HG02763 (cell line): ENCODE results near the gene NCF2.

ENCODE experiments used
- ATAC-seq: cut with Tn5 transposase; IDR thresholded peaks from one replicate; pipeline ENCODE4 v1.9.1; 2021; ENCODE audit warnings: mild to moderate bottlenecking, moderate library complexity; ENCODE audit not compliant: unreplicated experiment

Gene NCF2

DNA sequence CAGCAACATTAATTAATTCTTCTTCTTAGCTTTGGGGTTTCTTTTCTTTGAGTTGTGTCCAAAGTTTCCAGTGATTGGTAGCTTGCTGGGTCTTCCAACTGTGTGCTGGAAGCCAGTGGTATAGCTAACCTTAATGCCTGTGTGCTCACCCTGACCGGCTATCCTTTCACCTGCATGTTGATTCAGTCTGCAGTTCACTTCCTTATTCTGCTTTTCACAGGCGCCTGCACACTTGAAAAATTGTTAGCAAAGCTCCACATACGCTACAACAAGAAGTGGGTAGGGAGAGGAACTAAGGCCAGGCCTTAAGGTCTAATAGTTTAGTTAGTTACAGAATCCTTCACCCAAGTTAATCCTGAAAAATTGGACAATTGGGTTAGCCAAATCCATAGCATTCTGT is 35.7 kb downstream of the NCF2 start:
- ATAC-seq = no peak

DNA sequence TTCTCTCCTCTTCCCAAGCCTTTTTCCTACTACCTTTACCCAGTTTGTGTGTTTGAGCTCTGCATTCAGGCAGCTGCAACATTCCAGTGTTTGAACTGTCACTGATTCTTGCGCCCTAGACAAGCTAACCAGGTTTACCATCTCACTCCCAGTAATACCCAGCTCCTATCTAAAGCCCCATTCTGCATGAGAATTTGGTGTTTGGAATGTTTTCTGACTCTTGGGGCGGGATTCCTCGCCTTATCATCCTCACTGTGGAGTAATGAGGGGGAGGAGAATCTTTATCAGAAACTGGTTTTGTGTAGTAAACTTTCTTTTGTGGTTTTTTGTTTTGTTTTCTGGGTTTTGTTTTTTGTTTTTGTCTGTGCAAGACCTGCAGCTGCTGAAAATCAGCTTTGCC is 36.5 kb downstream of the NCF2 start:
- no peak for ATAC-seq

DNA sequence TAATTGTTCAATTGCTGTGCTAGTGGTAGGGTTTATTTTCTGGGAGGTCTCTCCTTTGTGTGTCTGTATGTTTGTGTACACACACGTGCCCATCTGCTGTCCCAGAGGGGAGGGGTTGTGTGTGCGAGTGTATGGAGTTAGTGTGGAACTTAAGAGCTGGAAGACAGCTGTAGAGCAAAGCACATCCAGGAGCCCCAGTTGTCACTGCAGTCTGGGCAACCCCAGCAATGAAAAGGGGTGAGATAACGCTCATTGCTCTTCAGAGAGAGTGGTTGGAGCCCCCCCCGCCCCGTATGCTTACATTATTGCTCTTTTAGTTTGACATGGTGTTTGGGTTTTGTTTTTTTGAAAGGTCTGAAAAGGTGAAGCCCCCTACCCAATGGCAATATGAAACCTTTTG is 36.9 kb downstream of the NCF2 start:
- ATAC-seq = no peak

DNA sequence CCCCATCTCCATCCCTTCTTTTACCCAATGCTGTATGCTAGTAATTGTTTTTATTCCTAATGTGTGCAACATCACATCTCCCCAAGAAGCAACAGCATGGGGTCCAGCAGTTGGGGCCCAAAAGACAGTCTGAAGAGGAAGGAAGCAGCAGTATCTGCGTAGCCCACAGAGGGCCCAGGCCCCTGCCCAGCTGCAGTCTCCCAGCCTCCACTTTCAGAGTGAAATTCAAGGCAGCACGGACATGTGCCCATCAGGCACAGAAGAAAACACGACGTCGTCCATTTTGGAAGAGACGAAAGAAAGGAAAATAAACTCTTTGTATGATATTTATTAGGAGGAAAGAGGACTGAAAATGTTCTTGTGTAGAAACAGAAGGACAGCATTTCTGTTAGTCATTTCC is 37.4 kb downstream of the NCF2 start:
- ATAC-seq = no peak

DNA sequence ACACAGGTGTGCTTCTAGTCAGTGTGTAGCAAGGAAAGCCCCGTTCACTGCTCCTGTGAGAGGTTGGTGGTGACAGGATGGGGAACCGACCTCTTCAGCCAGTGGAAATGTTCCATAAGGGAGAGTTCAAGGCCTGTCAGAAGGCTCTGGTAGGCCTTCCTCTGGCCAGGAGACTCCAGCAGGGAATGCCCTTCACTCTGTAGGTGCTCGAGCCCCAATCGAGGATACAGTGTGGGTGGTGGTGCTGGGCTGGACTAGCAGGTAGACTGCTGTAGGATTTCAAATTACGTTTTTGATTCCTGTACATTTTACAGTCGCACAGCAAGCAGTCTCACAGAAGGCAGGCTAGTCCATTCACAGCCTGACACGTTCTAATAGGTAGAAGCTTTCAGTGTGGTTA is 37.8 kb downstream of the NCF2 start:
- no peak for ATAC-seq

DNA sequence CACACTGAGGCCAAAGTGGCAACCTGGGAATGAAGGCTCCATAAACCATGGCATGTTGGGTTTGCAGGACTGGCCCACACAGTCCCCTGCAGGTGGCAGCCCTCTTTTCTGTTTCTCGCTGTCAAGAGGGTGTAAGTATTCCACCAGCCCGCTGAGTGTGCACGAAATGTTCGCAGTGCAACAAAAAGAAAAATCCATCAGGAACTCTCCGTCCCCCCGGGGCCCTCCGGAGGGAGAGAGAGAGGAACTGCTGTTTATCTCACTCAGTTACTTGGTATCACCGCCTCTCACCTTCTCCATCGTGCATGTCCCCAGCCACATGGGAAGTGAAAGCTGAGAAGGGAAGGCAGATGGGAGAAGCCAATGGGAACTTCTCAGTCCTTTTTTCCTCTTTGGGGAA is 38.3 kb downstream of the NCF2 start:
- ATAC-seq = no peak

DNA sequence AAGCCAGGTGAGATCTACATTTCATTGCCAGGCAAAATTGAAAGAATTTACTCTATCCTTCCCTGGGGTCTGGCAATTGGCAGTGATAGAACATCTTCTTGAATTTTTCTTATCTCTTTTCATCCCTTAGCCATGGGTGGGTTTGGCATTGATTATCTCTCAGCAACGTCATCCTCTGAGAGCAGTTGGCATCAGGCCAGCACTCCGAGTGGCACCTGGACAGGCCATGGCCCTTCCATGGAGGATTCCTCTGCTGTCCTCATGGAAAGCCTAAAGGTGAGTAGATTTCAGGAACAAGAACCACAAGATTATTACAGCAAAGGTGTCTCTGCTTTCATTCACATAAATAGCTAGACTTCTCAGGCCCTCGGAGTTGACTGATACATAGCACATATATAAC is 39.3 kb downstream of the NCF2 start:
- no peak for ATAC-seq

DNA sequence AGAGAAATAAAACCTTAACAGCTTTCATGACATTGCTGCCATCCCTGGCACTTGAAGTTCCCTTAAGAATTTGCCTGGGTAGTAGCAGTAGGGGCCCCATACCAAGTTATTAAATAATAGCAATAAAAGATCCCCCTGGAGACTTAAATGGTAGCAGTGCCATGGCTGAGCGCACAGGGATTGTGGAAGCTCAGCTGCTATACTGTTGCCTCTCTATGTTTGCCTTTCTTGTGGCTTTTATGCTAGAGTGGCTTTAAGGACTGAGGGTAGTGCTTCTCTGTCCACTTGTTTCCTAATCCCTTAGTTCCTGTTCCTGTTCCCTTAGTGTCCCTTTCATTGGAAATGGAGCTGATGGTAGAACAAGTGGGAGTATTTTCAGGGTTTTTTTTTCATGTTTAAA is 42.1 kb downstream of the NCF2 start:
- no peak for ATAC-seq

DNA sequence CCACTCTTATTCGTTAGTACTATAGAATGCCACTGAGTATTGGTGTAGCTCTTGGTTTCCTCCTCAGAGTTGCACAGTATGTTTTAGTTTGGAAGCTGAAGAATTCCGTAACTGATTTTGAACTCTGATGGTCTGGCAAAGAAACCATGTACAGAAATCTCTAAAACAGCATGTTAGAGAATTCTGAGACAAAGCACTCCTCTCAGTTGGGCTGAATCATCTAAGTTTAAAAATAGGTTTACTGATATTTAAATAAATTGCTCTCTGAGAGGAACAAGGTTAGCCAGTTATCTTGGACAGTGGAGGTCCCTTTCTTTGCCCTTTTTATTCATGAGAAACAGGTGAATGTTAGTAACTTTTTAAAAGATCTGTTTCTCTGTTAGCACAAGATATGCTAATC is 43.8 kb downstream of the NCF2 start:
- ATAC-seq = no peak

DNA sequence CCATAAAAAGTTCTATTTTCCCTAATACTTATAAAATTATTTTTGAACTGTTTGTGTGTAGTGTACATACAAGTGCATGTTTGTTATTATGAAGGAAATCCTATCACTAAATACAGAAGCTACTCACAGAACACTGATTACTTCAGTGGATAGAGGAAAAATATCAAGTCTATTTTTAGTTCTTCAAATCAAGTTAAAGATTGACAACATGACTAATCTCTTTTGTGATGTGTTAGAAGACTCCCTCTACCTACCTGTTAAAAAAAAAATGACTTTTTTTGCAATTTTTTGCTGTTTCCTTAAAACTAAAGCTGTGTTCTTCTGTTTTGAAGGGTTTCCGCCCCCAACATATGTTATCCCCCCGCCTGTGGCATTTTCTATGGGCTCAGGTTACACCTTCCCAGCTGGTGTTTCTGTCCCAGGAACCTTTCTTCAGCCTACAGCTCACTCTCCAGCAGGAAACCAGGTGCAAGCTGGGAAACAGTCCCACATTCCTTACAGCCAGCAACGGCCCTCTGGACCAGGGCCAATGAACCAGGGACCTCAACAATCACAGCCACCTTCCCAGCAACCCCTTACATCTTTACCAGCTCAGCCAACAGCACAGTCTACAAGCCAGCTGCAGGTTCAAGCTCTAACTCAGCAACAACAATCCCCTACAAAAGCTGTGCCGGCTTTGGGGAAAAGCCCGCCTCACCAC is 45.5 kb downstream of the NCF2 start:
- no peak for ATAC-seq

DNA sequence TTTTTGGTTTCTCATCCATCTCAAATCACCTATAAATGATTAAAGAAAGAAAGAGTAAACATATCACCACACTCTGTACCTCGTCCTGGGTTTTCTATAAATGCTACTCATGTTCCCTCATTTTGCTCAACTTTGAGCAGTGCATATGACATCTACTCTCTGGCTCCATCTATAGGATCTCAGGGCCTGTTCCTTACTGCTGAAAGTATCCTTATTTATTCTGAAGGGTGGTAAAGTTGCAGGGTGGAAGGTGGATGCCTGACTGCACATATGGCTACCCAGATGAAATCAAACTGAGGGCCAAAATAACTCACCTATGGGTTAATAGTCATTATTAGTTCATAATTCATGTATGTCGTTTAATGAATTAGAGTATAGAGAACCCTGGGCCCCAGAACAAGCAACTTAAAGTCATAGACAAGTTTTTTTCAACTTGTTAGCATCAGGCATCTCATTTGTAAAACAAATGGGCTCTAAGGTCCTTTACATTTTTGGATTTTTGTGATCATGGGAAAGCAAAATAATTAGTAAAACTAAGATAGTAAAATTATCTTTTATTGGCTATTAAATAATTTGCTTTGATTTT is 46.5 kb downstream of the NCF2 start:
- no peak for ATAC-seq

DNA sequence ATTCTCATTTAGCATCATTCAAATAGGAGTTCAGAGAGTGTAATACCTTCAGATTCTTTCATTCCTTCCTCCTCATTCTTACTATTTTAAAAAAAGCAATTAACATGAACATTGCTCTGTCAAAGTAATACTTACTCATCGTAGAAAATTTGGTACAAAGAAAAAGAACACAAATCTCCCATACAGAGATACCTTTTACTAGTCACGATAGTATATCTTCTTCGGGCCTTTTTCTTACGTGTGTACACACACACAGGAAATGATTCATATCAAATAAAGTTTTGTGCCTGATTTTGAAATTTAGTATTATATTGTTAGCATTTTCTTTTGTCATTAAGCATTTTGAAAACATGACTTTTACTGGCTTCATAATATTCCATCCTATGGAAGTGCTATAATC is 52.9 kb downstream of the NCF2 start:
- no peak for ATAC-seq

DNA sequence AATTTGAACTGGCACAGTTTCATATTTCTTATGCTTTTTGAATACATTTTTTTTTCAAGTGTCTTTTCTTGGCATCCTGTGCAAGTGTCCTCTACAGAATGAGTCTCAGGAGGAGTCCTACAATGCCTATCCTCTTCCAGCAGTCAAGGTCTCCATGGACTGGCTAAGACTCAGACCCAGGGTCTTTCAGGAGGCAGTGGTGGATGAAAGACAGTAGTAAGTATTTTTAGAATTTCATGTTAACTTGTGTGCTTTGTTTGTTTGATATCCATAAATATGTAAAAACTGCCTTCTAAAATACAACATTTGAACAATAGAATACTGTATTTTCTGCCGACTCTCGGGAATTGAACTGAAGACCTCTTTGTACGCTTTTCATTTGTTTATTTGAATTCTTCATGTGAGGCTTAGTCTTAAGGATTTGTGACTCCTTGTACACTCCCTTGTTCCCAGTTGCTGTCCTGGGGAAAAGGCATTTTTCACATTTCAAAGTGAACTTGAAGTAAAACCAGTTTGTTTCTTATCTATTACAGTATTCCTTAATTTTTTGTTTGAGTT is 56.6 kb downstream of the NCF2 start:
- no peak for ATAC-seq

DNA sequence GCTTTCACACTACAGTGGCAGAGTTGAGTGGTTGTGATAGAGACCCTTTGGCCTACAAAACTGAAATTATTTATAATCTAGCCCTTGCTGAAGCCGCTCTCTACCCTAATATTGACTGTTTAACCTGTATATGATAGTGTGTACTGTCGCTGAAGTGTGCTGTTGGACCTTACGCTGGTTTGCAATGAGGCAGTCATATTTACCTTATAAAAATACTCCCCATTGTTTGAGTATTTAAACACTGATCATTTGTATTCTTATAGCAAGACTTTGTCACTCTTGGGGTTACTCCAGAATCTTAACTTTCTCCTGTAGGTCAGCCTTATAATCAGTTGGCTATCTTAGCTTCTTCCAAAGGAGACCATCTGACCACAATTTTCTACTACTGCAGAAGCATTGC is 61.7 kb downstream of the NCF2 start:
- ATAC-seq = no peak

DNA sequence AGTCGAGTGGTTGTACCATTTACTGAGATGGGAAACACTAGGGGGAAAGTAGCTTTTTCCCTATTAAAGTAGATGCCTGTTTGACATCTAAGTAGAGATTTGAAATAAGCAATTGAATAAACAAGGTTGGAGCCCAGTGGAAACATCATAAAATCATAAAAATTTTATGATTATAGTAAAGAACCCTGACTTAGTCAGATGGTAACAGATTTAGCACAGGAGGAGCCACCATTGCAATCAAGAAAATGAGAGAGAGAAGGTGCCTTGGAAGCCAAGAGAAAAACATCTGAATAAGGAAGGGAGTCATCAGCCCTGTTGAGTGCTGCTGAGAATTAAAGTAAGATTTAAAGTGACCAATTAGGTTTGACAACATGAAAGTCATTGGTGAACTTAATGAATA is 68.2 kb downstream of the NCF2 start:
- no peak for ATAC-seq

DNA sequence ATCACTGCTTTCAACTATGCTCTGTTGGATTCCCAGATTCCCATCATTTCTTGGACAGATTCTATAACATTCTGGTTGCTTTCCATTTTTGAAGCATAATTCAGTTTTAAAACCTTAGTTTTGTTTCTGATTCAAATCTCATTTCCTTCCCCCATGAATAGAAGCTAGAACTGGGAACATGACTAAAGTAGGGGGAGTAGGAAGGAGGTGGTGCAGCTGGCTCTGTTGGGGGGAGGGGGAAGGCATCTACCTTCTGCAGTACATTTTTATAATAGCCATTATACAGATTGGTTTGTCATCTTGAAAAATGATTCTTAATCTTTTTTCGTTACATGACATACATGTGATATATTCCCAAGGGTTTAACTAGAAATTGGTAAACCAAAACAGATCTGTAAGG is 69.9 kb downstream of the NCF2 start:
- no peak for ATAC-seq

DNA sequence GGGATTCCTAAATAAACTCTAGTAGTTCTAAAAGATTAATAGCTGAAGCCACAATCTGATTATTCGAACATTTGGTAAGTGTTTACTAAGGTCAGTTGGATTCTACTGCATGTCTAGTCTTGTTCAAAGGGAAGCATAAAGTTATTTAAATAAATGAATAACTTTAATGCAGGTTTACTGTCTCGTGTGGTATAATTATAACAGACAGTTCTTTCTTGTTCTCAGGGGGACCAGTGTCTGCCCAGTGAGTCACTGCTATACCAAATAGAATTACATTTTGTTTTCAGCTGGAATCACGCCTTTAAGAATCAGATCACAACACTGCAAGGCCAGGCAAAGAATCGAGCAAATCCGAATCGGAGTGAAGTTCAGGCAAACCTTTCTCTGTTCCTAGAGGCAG is 72.9 kb downstream of the NCF2 start:
- ATAC-seq = no peak

DNA sequence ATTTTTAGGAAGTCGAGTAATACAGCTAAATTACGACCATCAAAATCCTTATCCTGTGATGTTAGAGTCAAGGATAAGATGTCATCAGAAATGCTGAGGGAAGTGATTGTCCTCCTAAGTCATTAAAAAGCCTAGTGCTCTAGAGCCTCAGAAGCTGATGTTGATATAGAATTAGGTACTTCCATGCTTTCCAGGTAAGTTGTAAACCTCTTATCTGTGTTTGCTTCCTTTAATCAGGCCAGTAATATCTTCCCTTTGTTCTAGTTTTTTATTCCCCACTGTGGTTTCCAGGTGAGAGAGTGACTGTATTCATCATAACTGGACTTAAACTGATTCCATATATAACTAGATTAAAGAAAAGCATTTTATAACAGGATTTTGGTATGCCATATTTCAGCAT is 73.5 kb downstream of the NCF2 start:
- ATAC-seq = no peak

DNA sequence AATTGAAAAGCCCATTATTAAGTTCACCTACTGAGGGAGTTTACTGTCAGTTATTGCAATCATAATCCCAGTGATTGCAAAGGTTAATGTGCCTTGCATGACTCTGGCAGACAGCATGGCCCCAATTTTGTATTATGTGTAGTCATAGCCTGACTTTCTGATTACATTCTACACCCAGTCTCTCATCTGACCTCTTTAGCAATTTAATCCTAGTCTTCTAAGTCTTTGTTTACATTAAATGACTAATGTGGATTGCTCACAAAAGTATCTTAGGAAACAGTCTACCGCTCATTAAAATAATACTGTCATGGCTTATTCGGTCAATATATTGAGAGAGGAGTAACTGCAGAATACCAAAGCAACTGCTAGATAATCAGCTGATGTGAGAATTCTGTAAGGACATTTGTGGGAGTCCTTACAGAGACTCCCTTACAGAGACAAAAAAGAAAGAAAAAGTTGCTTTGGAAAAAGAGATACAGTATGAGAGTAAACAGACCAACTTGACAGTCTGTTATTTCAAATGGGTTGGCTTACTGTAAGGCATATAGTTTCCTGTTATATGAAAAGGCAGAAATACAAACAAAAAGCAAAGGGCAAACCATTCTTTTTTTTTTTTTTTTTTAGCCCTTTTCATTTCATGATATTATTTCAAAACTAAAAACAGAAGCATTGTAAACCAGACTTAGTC is 75.1 kb downstream of the NCF2 start:
- ATAC-seq = no peak

DNA sequence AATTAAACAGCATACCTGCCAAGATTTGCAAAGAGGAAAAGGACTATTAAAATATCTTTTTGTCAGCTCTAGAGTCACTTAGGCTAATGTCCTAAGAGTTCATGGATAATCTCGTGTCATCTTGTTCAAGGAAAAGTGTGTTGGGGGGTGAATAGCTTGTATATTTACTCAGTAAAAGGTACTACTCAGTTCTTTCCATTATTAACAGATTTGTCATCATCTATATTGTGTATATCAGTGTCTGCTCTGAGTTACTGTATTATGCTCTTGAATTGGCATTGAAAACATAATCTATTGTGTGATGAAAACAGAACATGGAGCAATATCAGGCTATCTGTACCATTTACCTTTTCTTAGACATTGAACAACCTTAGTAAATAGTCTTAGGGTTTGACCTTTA is 76.0 kb downstream of the NCF2 start:
- ATAC-seq = no peak

DNA sequence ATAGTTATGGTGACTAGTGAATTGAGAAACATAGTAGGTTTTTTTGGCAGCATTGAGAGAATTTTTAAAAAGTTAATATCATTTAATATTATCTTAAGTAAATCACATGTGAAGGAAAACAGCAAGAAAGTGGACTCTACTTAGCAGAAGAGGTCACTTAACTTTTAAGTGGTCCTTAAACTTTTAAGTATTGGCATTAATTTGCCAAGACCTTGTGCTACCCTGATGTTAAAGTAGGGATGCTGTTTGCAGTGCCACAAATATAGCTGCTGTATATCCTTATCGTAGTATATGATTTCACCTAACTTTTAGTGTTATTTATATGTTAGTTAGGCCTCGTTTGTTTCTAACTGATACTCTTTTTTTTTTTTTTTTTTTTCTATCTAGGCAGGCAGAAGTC is 77.8 kb downstream of the NCF2 start:
- ATAC-seq = no peak

DNA sequence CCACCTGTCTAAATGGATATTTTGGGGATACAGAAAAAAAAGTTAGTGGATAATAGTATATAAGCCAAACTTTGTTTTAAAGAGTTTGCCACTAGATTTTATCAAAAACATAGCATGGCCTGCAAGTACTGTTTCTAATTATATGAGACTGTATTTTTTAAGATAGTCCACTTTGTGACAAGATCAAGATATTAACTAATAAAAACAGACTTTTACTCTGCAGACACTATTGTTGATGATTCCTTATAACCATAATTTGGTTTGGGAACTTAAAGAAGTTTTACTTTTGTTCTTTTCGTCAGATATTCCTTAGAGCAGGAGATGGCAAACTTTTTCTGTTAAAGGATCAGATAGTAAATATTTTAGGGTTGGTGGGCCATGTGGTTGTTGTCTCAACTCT is 81.6 kb downstream of the NCF2 start:
- ATAC-seq = no peak
